ENCODE measurements around the gene RTKN2. TPM values are rescaled to one million over a fixed set of nuclear protein-coding genes. Genes with fewer than 3 reads are reported as not detected.

Gene RTKN2
- total RNA-seq, 2 donors from 2014 or later = 11.5 to 19.1 TPM

- no peaks in the 10 kb centered on the region for H3K4me1 ChIP-seq (ENCODE audit: control insufficient read depth, insufficient read depth, low read length)
- no peak for DNase-seq
- no peak overlapping the region for H3K4me3 ChIP-seq (ENCODE audit: low read length)
- H3K4me3 Mint-ChIP-seq = no peak overlapping the region
- H3K4me1 Mint-ChIP-seq = peaks cover 6% of the 10 kb centered on the region
- peaks cover 14% of the 10 kb centered on the region for H3K36me3 ChIP-seq (ENCODE audit: control insufficient read depth, insufficient read depth, low read length)
- TF ChIP-seq CTCF (conservative IDR thresholded peaks at IDR 0.05) = no peak
- no peak overlapping the region for H3K9ac ChIP-seq (ENCODE audit: extremely low read depth, low read length, poor library complexity, severe bottlenecking)
- no peaks in the 10 kb centered on the region for H3K9me3 Mint-ChIP-seq
- H3K9me3 ChIP-seq (ENCODE audit: control insufficient read depth, low read length) = no peaks in the 10 kb centered on the region
- H3K27ac Mint-ChIP-seq = no peak overlapping the region
- WGBS, 2 experiments (ENCODE audit: insufficient coverage in 1 of 2, insufficient read length in 1 of 2) = 100% methylated on average over 1 of the region's 1 CpG
- H3K36me3 Mint-ChIP-seq (ENCODE audit: low read depth) = no peaks in the 10 kb centered on the region
- no peaks in the 10 kb centered on the region for H3K27me3 Mint-ChIP-seq (ENCODE audit: insufficient read depth)
- no peak overlapping the region for H3K27ac ChIP-seq (ENCODE audit: low read depth, low read length)
- H3K27me3 ChIP-seq (ENCODE audit: control insufficient read depth, insufficient read depth, low read length, poor library complexity, severe bottlenecking) = no peaks in the 10 kb centered on the region
Observed at GRCh38 chr10:62259998-62260397, 8.6 kb downstream of the RTKN2 start.

GRCh38 chr10:62259456-62259855 lies 9.2 kb downstream of the RTKN2 start:
- no peak for DNase-seq
- Mint-ChIP-seq H3K36me3 (ENCODE audit: low read depth) (no peaks in the 10 kb centered on the region), H3K27ac (no peak overlapping the region), H3K4me1 (peaks cover 2% of the 10 kb centered on the region), H3K4me3 (no peak overlapping the region), H3K9me3 (no peaks in the 10 kb centered on the region), H3K27me3 (ENCODE audit: insufficient read depth) (no peaks in the 10 kb centered on the region)
- H3K4me3 ChIP-seq (ENCODE audit: low read length) = no peak overlapping the region
- H3K9me3 ChIP-seq (ENCODE audit: control insufficient read depth, low read length) = no peaks in the 10 kb centered on the region
- WGBS, 2 experiments (ENCODE audit: insufficient coverage in 1 of 2, insufficient read length in 1 of 2) = 61 to 72% methylated on average over 3 to 4 of the region's 4 CpGs
- TF ChIP-seq CTCF (conservative IDR thresholded peaks at IDR 0.05) = no peak
- H3K4me1 ChIP-seq (ENCODE audit: control insufficient read depth, insufficient read depth, low read length) = no peaks in the 10 kb centered on the region
- H3K27me3 ChIP-seq (ENCODE audit: control insufficient read depth, insufficient read depth, low read length, poor library complexity, severe bottlenecking) = no peaks in the 10 kb centered on the region
- H3K27ac ChIP-seq (ENCODE audit: low read depth, low read length) = no peak overlapping the region
- no peak overlapping the region for H3K9ac ChIP-seq (ENCODE audit: extremely low read depth, low read length, poor library complexity, severe bottlenecking)
- peaks cover 14% of the 10 kb centered on the region for H3K36me3 ChIP-seq (ENCODE audit: control insufficient read depth, insufficient read depth, low read length)

- TF ChIP-seq CTCF (conservative IDR thresholded peaks at IDR 0.05) = no peak
- peaks cover 4% of the 10 kb centered on the region for H3K36me3 Mint-ChIP-seq (ENCODE audit: low read depth)
- no peaks in the 10 kb centered on the region for H3K9me3 Mint-ChIP-seq
- 96 to 100% methylated on average over 1 to 2 of the region's 3 CpGs for WGBS, 2 experiments (ENCODE audit: insufficient coverage in 1 of 2, insufficient read length in 1 of 2)
- H3K36me3 ChIP-seq (ENCODE audit: control insufficient read depth, insufficient read depth, low read length) = peaks cover 14% of the 10 kb centered on the region
- H3K4me1 Mint-ChIP-seq = no peaks in the 10 kb centered on the region
- H3K27ac ChIP-seq (ENCODE audit: low read depth, low read length) = no peak overlapping the region
- no peak overlapping the region for H3K4me3 Mint-ChIP-seq
- no peak overlapping the region for H3K4me3 ChIP-seq (ENCODE audit: low read length)
- no peak overlapping the region for H3K27ac Mint-ChIP-seq
- no peak for DNase-seq
- no peaks in the 10 kb centered on the region for H3K27me3 ChIP-seq (ENCODE audit: control insufficient read depth, insufficient read depth, low read length, poor library complexity, severe bottlenecking)
- no peaks in the 10 kb centered on the region for H3K4me1 ChIP-seq (ENCODE audit: control insufficient read depth, insufficient read depth, low read length)
- H3K9ac ChIP-seq (ENCODE audit: extremely low read depth, low read length, poor library complexity, severe bottlenecking) = no peak overlapping the region
- H3K27me3 Mint-ChIP-seq (ENCODE audit: insufficient read depth) = no peaks in the 10 kb centered on the region
- H3K9me3 ChIP-seq (ENCODE audit: control insufficient read depth, low read length) = no peaks in the 10 kb centered on the region
Observed at GRCh38 chr10:62258926-62259325, 9.7 kb downstream of the RTKN2 start.
